ENCODE data around the gene C7orf57. TPM values are rescaled to one million over a fixed set of nuclear protein-coding genes. Genes with fewer than 3 reads are reported as not detected.

Gene C7orf57
- total RNA-seq, 1 donor from 2014 or later: not detected

DNA sequence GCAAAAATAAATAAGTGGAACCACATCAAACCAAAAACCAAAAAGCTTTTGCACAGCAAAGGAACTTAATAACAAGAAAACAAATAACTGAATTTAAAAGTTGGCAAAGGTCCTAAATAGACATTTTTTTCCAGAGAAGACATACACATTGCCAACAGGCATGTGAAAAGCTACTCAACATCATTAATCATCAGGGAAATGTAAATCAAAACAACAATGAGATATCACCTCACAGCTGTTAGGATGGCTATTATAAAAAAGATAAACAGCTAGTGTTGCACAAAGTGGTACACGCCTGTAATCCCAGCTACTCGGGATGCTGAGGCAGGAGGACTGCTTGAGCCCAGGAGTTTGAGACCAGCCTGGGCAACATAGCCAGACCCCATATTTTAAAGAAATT is 4.2 kb upstream of the C7orf57 start:
- no peak overlapping the region for H3K4me3 Mint-ChIP-seq (ENCODE audit: unreplicated experiment)
- no peak overlapping the region for H3K27ac Mint-ChIP-seq (ENCODE audit: unreplicated experiment)
- no peak for TF ChIP-seq CTCF (IDR thresholded peaks at IDR 0.05; ENCODE audit: unreplicated experiment)
- peaks cover under 1% of the 10 kb centered on the region for H3K4me1 Mint-ChIP-seq (ENCODE audit: unreplicated experiment)
- no peaks in the 10 kb centered on the region for H3K9me3 Mint-ChIP-seq (ENCODE audit: unreplicated experiment)
- no peak for DNase-seq (ENCODE audit: low spot score)
- peaks cover 3% of the 10 kb centered on the region for H3K27me3 Mint-ChIP-seq (ENCODE audit: unreplicated experiment)
- H3K36me3 Mint-ChIP-seq (ENCODE audit: low read depth, unreplicated experiment): no peaks in the 10 kb centered on the region

- H3K4me1 Mint-ChIP-seq (ENCODE audit: unreplicated experiment): peaks cover 6% of the 10 kb centered on the region
- TF ChIP-seq CTCF (IDR thresholded peaks at IDR 0.05; ENCODE audit: unreplicated experiment): no peak
- no peak for DNase-seq (ENCODE audit: low spot score)
- no peaks in the 10 kb centered on the region for H3K36me3 Mint-ChIP-seq (ENCODE audit: low read depth, unreplicated experiment)
- no peaks in the 10 kb centered on the region for H3K9me3 Mint-ChIP-seq (ENCODE audit: unreplicated experiment)
- no peak overlapping the region for H3K4me3 Mint-ChIP-seq (ENCODE audit: unreplicated experiment)
- peaks cover 7% of the 10 kb centered on the region for H3K27me3 Mint-ChIP-seq (ENCODE audit: unreplicated experiment)
- no peak overlapping the region for H3K27ac Mint-ChIP-seq (ENCODE audit: unreplicated experiment)
Observed at GRCh38 chr7:48033922-48034321, 1.4 kb upstream of the C7orf57 start.

GRCh38 chr7:48035967-48036478 is 680 bp downstream of the C7orf57 start:
- peaks cover 6% of the 10 kb centered on the region for H3K4me1 Mint-ChIP-seq (ENCODE audit: unreplicated experiment)
- no peaks in the 10 kb centered on the region for H3K9me3 Mint-ChIP-seq (ENCODE audit: unreplicated experiment)
- H3K27ac Mint-ChIP-seq (ENCODE audit: unreplicated experiment): no peak overlapping the region
- no peak for TF ChIP-seq CTCF (IDR thresholded peaks at IDR 0.05; ENCODE audit: unreplicated experiment)
- peak; percentile 42 for DNase-seq (ENCODE audit: low spot score)
- peaks cover 7% of the 10 kb centered on the region for H3K27me3 Mint-ChIP-seq (ENCODE audit: unreplicated experiment)
- no peaks in the 10 kb centered on the region for H3K36me3 Mint-ChIP-seq (ENCODE audit: low read depth, unreplicated experiment)
- H3K4me3 Mint-ChIP-seq (ENCODE audit: unreplicated experiment): peak overlapping the region; percentile 91

DNA sequence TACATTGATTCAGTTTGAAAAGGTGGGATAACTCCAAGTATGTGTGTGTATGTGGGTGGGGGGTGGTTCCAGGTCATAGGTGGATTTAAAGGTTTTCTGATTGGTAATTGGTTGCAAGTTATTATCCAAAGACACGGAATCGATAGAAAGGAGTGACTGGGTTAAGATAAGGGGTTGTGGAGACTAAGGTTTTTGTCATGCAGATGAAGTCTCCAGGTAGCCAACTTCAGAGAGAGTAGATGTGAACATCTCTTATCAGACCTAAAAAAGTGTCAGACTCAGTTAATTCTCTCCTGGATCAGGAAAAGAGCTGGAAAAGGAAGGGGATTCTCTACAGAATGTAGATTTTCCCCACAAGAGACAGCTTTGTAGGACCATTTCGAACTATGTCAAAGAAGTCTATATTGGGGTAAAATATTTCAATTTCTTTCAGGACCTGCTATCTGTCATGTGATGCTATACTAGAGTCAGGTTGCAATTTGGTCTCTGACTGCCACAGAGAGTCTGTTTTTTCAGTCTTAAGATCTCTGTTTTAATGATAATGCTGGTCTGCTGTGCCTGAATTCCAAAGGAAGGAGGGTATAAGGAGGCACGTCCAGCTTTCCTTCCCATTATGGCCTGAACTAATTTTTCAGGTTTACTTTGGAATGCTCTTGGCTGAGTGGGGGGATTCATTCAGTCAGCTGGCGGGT is 3.6 kb downstream of the C7orf57 start:
- DNase-seq (ENCODE audit: low spot score): no peak
- Mint-ChIP-seq H3K36me3 (ENCODE audit: low read depth, unreplicated experiment) (no peaks in the 10 kb centered on the region), H3K27ac (ENCODE audit: unreplicated experiment) (no peak overlapping the region), H3K4me3 (ENCODE audit: unreplicated experiment) (no peak overlapping the region), H3K4me1 (ENCODE audit: unreplicated experiment) (peaks cover 14% of the 10 kb centered on the region), H3K27me3 (ENCODE audit: unreplicated experiment) (peaks cover 7% of the 10 kb centered on the region), H3K9me3 (ENCODE audit: unreplicated experiment) (no peaks in the 10 kb centered on the region)
- TF ChIP-seq CTCF (IDR thresholded peaks at IDR 0.05; ENCODE audit: unreplicated experiment): no peak

- Mint-ChIP-seq H3K36me3 (ENCODE audit: low read depth, unreplicated experiment) (no peaks in the 10 kb centered on the region), H3K4me3 (ENCODE audit: unreplicated experiment) (no peak overlapping the region), H3K27ac (ENCODE audit: unreplicated experiment) (no peak overlapping the region), H3K27me3 (ENCODE audit: unreplicated experiment) (peaks cover 5% of the 10 kb centered on the region), H3K4me1 (ENCODE audit: unreplicated experiment) (peaks cover 14% of the 10 kb centered on the region), H3K9me3 (ENCODE audit: unreplicated experiment) (no peaks in the 10 kb centered on the region)
- no peak for DNase-seq (ENCODE audit: low spot score)
- TF ChIP-seq CTCF (IDR thresholded peaks at IDR 0.05; ENCODE audit: unreplicated experiment): no peak
Observed at GRCh38 chr7:48040944-48041652, 5.8 kb downstream of the C7orf57 start.
